ENCODE results near the gene TTC9C. TPM values are rescaled to one million over a fixed set of nuclear protein-coding genes. Genes with fewer than 3 reads are reported as not detected.
"Not testable (repeated sequence)": the region's sequence is repeated elsewhere in the genome, so short reads cannot be mapped to it uniquely, and the experiment has no call there.

Gene TTC9C
- total and polyA plus RNA-seq, 5 donors from 2014 or later, result 19.4 to 39.5 (median 27.9) TPM

GRCh38 chr11:62689421-62690183, 38.7 kb upstream of the TTC9C start, which contains the start of gene LRRN4CL:
LRRN4CL (minus strand) TSS chr11:62689530; CDS start chr11:62688508, 1,022 bp downstream.
- H3K27ac Mint-ChIP-seq, result no peak within 1 kb of the TSS
- DNase-seq (no peak), ATAC-seq (ENCODE audit: low read depth in 2 of 2) (no peak)
- Histone ChIP-seq H3K9me3 (ENCODE audit: control insufficient read depth in 2 of 2, low read length in 2 of 2) (no peaks in the 10 kb centered on the region), H3K27me3 (ENCODE audit: control insufficient read depth, insufficient read depth, low read length) (peaks cover 2% of the 10 kb centered on the region), H3K4me3 (ENCODE audit: low read depth, low read length) (no peak within 1 kb of the TSS), H3K27ac (ENCODE audit: insufficient read depth, low read length, poor library complexity, severe bottlenecking) (no peak within 1 kb of the TSS), H3K36me3 (ENCODE audit: control insufficient read depth, insufficient read depth, low read length) (no peaks in the 10 kb centered on the region), H3K4me1 (ENCODE audit: control insufficient read depth, insufficient read depth, low read length, poor library complexity, severe bottlenecking) (no peaks in the 10 kb centered on the region)
- H3K27me3 Mint-ChIP-seq, result peaks cover 4% of the 10 kb centered on the region
- no peaks in the 10 kb centered on the region for H3K9me3 Mint-ChIP-seq
- H3K4me1 Mint-ChIP-seq, result peaks cover 0 to 3% (median 3%) of the 10 kb centered on the region in 4 donors
- H3K36me3 Mint-ChIP-seq, result peaks cover 15% of the 10 kb centered on the region
- H3K4me3 Mint-ChIP-seq, result no peak within 1 kb of the TSS

DNA sequence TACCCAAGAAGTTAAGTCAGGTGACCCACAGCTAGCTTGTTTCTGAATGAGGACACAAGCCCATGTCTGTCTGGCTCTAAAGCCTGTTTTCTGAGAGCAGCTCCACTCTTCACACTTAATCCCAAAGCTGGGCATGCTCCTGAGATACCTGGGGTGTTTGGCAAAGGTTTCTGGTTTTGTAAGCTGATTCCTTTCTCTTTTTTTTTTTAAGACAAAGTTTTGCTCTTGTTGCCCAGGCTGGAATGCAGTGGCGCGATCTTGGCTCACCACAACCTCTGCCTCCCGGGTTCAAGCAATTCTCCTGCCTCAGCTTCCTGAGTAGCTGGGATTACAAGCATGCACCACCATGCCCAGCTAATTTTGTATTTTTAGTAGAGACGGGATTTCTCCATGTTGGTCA, 34.7 kb upstream of the TTC9C start:
- H3K36me3 ChIP-seq (ENCODE audit: control insufficient read depth, insufficient read depth, low read length); H3K9me3 ChIP-seq (ENCODE audit: control insufficient read depth in 2 of 2, low read length in 2 of 2); H3K27ac Mint-ChIP-seq; H3K9me3 Mint-ChIP-seq; H3K4me3 ChIP-seq (ENCODE audit: low read depth, low read length); H3K27me3 Mint-ChIP-seq; H3K4me1 Mint-ChIP-seq; H3K27ac ChIP-seq (ENCODE audit: insufficient read depth, low read length, poor library complexity, severe bottlenecking); H3K4me1 ChIP-seq (ENCODE audit: control insufficient read depth, insufficient read depth, low read length, poor library complexity, severe bottlenecking); H3K4me3 Mint-ChIP-seq; ATAC-seq (ENCODE audit: low read depth in 2 of 2); DNase-seq; H3K27me3 ChIP-seq (ENCODE audit: control insufficient read depth, insufficient read depth, low read length): not testable (repeated sequence)
- peaks cover 16% of the 10 kb centered on the region for H3K36me3 Mint-ChIP-seq

- H3K4me3 Mint-ChIP-seq, result peak overlapping the region in 1 of 4 donors; percentile 34
- no peaks in the 10 kb centered on the region for H3K9me3 Mint-ChIP-seq
- Histone ChIP-seq H3K9me3 (ENCODE audit: control insufficient read depth in 2 of 2, low read length in 2 of 2) (no peaks in the 10 kb centered on the region), H3K27me3 (ENCODE audit: control insufficient read depth, insufficient read depth, low read length) (no peaks in the 10 kb centered on the region), H3K4me1 (ENCODE audit: control insufficient read depth, insufficient read depth, low read length, poor library complexity, severe bottlenecking) (no peaks in the 10 kb centered on the region), H3K4me3 (ENCODE audit: low read depth, low read length) (no peak overlapping the region), H3K27ac (ENCODE audit: insufficient read depth, low read length, poor library complexity, severe bottlenecking) (no peak overlapping the region), H3K36me3 (ENCODE audit: control insufficient read depth, insufficient read depth, low read length) (no peaks in the 10 kb centered on the region)
- H3K4me1 Mint-ChIP-seq, result peaks cover 0 to 8% (median 7%) of the 10 kb centered on the region in 4 donors
- H3K36me3 Mint-ChIP-seq, result peaks cover 15% of the 10 kb centered on the region
- H3K27me3 Mint-ChIP-seq, result peaks cover 3% of the 10 kb centered on the region
- ATAC-seq (ENCODE audit: low read depth in 2 of 2) (peak; percentile 72 to 75), DNase-seq (peak; percentile 63 to 85 (median 75))
- peak overlapping the region in 1 of 3 donors; percentile 52 for H3K27ac Mint-ChIP-seq
Observed at GRCh38 chr11:62694455-62695167, 33.7 kb upstream of the TTC9C start.

- Mint-ChIP-seq H3K36me3 (no peaks in the 10 kb centered on the region), H3K27me3 (no peaks in the 10 kb centered on the region), H3K9me3 (no peaks in the 10 kb centered on the region), H3K4me3 (peak overlapping the region in 1 of 4 donors; percentile 29), H3K27ac (no peak overlapping the region), H3K4me1 (peaks cover 0 to 21% (median 12%) of the 10 kb centered on the region in 4 donors)
- no peaks in the 10 kb centered on the region for H3K27me3 ChIP-seq (ENCODE audit: control insufficient read depth, insufficient read depth, low read length)
- DNase-seq (no peak), ATAC-seq (ENCODE audit: low read depth in 2 of 2) (no peak)
- H3K9me3 ChIP-seq (ENCODE audit: control insufficient read depth in 2 of 2, low read length in 2 of 2), result no peaks in the 10 kb centered on the region
- H3K4me3 ChIP-seq (ENCODE audit: low read depth, low read length), result no peak overlapping the region
- no peaks in the 10 kb centered on the region for H3K36me3 ChIP-seq (ENCODE audit: control insufficient read depth, insufficient read depth, low read length)
- no peak overlapping the region for H3K27ac ChIP-seq (ENCODE audit: insufficient read depth, low read length, poor library complexity, severe bottlenecking)
- peaks cover 14% of the 10 kb centered on the region for H3K4me1 ChIP-seq (ENCODE audit: control insufficient read depth, insufficient read depth, low read length, poor library complexity, severe bottlenecking)
Observed at GRCh38 chr11:62702246-62702645, 26.0 kb upstream of the TTC9C start.

- not testable (repeated sequence) for H3K27me3 ChIP-seq (ENCODE audit: control insufficient read depth, insufficient read depth, low read length); H3K27ac Mint-ChIP-seq
- H3K4me1 Mint-ChIP-seq, result peaks cover 0 to 35% (median 18%) of the 10 kb centered on the region in 4 donors
Observed at GRCh38 chr11:62703921-62704320, 24.4 kb upstream of the TTC9C start.

GRCh38 chr11:62705413-62705812, 22.9 kb upstream of the TTC9C start:
- no peak for ATAC-seq (ENCODE audit: low read depth in 2 of 2)
- peak overlapping the region; percentile 83 for H3K27ac ChIP-seq (ENCODE audit: insufficient read depth, low read length, poor library complexity, severe bottlenecking)
- no peaks in the 10 kb centered on the region for H3K9me3 ChIP-seq (ENCODE audit: control insufficient read depth in 2 of 2, low read length in 2 of 2)
- Mint-ChIP-seq H3K36me3 (no peaks in the 10 kb centered on the region), H3K9me3 (no peaks in the 10 kb centered on the region), H3K27me3 (no peaks in the 10 kb centered on the region), H3K4me3 (peak overlapping the region; percentile 90 to 93 (median 91)), H3K4me1 (peaks cover 0 to 49% (median 22%) of the 10 kb centered on the region in 4 donors), H3K27ac (peak overlapping the region; percentile 56 to 92 (median 86))
- peaks cover 38% of the 10 kb centered on the region for H3K4me1 ChIP-seq (ENCODE audit: control insufficient read depth, insufficient read depth, low read length, poor library complexity, severe bottlenecking)
- H3K4me3 ChIP-seq (ENCODE audit: low read depth, low read length), result peak overlapping the region; percentile 86
- DNase-seq, result no peak
- H3K36me3 ChIP-seq (ENCODE audit: control insufficient read depth, insufficient read depth, low read length), result no peaks in the 10 kb centered on the region
- no peaks in the 10 kb centered on the region for H3K27me3 ChIP-seq (ENCODE audit: control insufficient read depth, insufficient read depth, low read length)

More at GRCh38 chr11:62703921-62704320, 24.4 kb upstream of the TTC9C start:
- not testable (repeated sequence) for H3K36me3 ChIP-seq (ENCODE audit: control insufficient read depth, insufficient read depth, low read length); H3K27me3 Mint-ChIP-seq; H3K4me3 ChIP-seq (ENCODE audit: low read depth, low read length); H3K9me3 Mint-ChIP-seq; ATAC-seq (ENCODE audit: low read depth in 2 of 2); H3K36me3 Mint-ChIP-seq; H3K27ac ChIP-seq (ENCODE audit: insufficient read depth, low read length, poor library complexity, severe bottlenecking); DNase-seq; H3K4me3 Mint-ChIP-seq; H3K9me3 ChIP-seq (ENCODE audit: control insufficient read depth in 2 of 2, low read length in 2 of 2)
- H3K4me1 ChIP-seq (ENCODE audit: control insufficient read depth, insufficient read depth, low read length, poor library complexity, severe bottlenecking), result peaks cover 27% of the 10 kb centered on the region

DNA sequence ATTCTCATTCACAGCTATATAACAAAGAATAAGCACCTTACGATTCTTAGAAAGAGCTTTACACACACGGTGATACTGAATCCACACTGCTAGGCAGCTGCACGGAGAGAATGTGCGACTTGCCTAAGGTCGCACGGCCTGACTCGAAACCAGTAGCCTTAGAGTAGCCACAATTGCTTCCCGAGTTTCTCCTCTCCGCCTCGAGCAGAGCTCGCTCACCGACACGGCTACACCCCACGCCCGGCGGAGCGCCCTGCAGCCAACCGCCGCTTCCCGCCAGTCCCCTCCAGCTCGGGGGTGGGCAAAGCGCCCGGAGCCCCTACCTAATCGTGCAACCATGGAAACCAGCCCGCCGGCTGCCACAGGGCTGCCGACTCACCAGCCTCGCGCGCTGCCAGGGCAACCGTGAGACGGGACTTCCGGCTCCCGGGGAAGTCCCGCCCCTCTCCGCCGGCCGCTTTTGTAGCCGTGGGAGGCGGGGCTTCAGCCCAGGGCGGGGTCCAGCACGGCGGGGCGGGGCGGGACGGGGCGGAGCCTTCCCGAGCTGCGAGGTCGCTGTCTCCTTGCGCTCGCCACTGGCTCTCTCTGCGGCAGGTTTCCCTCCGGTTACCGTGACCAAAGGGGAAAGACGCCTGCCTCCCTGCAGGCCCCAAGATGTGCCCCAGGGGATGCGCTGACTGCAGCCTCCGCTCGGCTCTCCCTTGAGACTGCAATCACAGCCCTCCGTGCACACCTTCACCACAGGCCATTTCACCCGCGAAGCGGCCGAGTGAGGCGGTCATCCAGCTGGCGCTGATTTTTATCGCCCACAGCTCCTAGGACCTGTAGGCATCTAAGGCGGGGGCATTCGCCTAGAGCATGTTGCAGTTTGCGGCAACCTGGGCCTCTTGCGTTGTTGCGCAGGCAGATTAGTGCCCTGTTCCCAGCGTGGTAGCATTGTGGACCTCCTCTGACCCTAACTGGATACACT, 22.1 kb upstream of the TTC9C start:
- peaks cover 41% of the 10 kb centered on the region for H3K4me1 ChIP-seq (ENCODE audit: control insufficient read depth, insufficient read depth, low read length, poor library complexity, severe bottlenecking)
- H3K4me3 ChIP-seq (ENCODE audit: low read depth, low read length), result peak overlapping the region; percentile 86
- Mint-ChIP-seq H3K27me3 (no peaks in the 10 kb centered on the region), H3K4me3 (peak overlapping the region; percentile 91 to 93 (median 92)), H3K27ac (peak overlapping the region; percentile 56 to 92 (median 86)), H3K9me3 (no peaks in the 10 kb centered on the region), H3K36me3 (no peaks in the 10 kb centered on the region), H3K4me1 (peaks cover 0 to 53% (median 22%) of the 10 kb centered on the region in 4 donors)
- peak; percentile 66 to 75 for ATAC-seq (ENCODE audit: low read depth in 2 of 2)
- no peaks in the 10 kb centered on the region for H3K36me3 ChIP-seq (ENCODE audit: control insufficient read depth, insufficient read depth, low read length)
- peak overlapping the region; percentile 83 for H3K27ac ChIP-seq (ENCODE audit: insufficient read depth, low read length, poor library complexity, severe bottlenecking)
- DNase-seq, result peak; percentile 91 to 94 (median 93)
- H3K9me3 ChIP-seq (ENCODE audit: control insufficient read depth in 2 of 2, low read length in 2 of 2), result no peaks in the 10 kb centered on the region
- no peaks in the 10 kb centered on the region for H3K27me3 ChIP-seq (ENCODE audit: control insufficient read depth, insufficient read depth, low read length)

Data from CD4-positive, CD25-positive, alpha-beta regulatory T cell (primary cell).